Gastroesophageal sphincter (tissue), 4 donors: ENCODE data around the gene FADS6. TPM values are rescaled to one million over a fixed set of nuclear protein-coding genes. Genes with fewer than 3 reads are reported as not detected.
A peak's percentile ranks its signal among the peaks of the same experiment; 100 is the strongest.

Experiments used
- ATAC-seq: fragments of 150-250 bp; one replicate; pipeline ENCODE4 v1.9.1; 2016; ENCODE audit warnings: mild to moderate bottlenecking, moderate library complexity
- H3K27ac ChIP-seq, 4 donors: fragments of 200-600 bp; sonication (generic) in 3 of 4; 1 replicate in 3 of 4; 2 replicates in 1 of 4; pipeline ENCODE4 v1.5.1; 2016 to 2019
- H3K27me3 ChIP-seq: fragments of 200-600 bp; sonication (generic); one replicate; pipeline ENCODE4 v1.5.1; 2019
- H3K36me3 ChIP-seq, 2 donors: fragments of 200-600 bp; sonication (generic); one replicate each; pipeline ENCODE4 v1.5.1; 2019; ENCODE audit warnings: control low read depth in 1 of 2
- H3K4me1 ChIP-seq, 3 donors: fragments of 200-600 bp; sonication (generic); 1 replicate in 2 of 3; 2 replicates in 1 of 3; pipeline ENCODE4 v1.5.1; 2016 to 2019; ENCODE audit warnings: control low read depth in 2 of 3
- H3K4me3 ChIP-seq, 2 donors: fragments of 200-600 bp; sonication (generic); one replicate each; pipeline ENCODE4 v1.5.1; 2019; ENCODE audit warnings: mild to moderate bottlenecking in 1 of 2, moderate library complexity in 1 of 2
- H3K9me3 ChIP-seq, 3 donors: fragments of 200-600 bp; sonication (generic); one replicate each; pipeline ENCODE4 v1.5.1; 2017 to 2019; ENCODE audit warnings: control low read depth in 2 of 3
- CTCF ChIP-seq, 4 experiments: fragments of 200-600 bp in 2 of 4; fragments of 450-650 bp in 2 of 4; sonication (generic) in 1 of 4; IDR thresholded peaks; one replicate each; pipeline ENCODE4 v1.5.1; 2017 to 2019; ENCODE audit warnings: antibody characterized with exemption in 4 of 4, mild to moderate bottlenecking in 2 of 4, moderate library complexity in 2 of 4
- EP300 ChIP-seq: sonication (generic); formaldehyde crosslinking; IDR thresholded peaks from one replicate; pipeline ENCODE4 v1.6.1; 2017; ENCODE audit warnings: antibody characterized with exemption, mild to moderate bottlenecking
- POLR2A ChIP-seq, 2 donors: fragments of 450-650 bp; IDR thresholded peaks; one replicate each; pipeline ENCODE4 v1.6.1; 2017; ENCODE audit warnings: antibody characterized with exemption in 2 of 2, mild to moderate bottlenecking in 2 of 2, moderate library complexity in 1 of 2
- POLR2AphosphoS5 ChIP-seq: sonication (generic); formaldehyde crosslinking; IDR thresholded peaks from one replicate; pipeline ENCODE4 v1.6.1; 2017; ENCODE audit warnings: antibody characterized with exemption
- WGBS, 2 donors: methylation state at CpG; one replicate each; pipeline ENCODE4 v1.1.5; 2018; ENCODE audit warnings: low coverage in 1 of 2; 5-methylcytosine and 5-hydroxymethylcytosine counted together
- total RNA-seq, 4 donors: library from RNA; depleted of rRNA; stranded (reverse); fragments of >200 nt; gene quantifications; one replicate each; pipeline ENCODE4 v1.1.0, GENCODE V29; 2016

The FADS6 gene
- total RNA-seq, 4 donors from 2014 or later = 0.37 TPM; not detected in 3

- H3K27me3 ChIP-seq = peaks cover 23% of the 10 kb centered on the region
- no peaks in the 10 kb centered on the region for H3K36me3 ChIP-seq
- no peaks in the 10 kb centered on the region for H3K9me3 ChIP-seq
- ATAC-seq = no peak
- H3K4me1 ChIP-seq = peaks cover 0 to 25% (median 12%) of the 10 kb centered on the region in 3 donors
- H3K4me3 ChIP-seq = no peak overlapping the region
- 17 to 23% methylated on average over 2 to 3 of the region's 5 CpGs for WGBS, 2 donors
- no peak for TF ChIP-seq EP300
- no peak overlapping the region for H3K27ac ChIP-seq
Observed at GRCh38 chr17:74875155-74875976, 18.1 kb downstream of the FADS6 start.

- Histone ChIP-seq H3K4me3 (no peak overlapping the region), H3K4me1 (peaks cover 0 to 25% (median 12%) of the 10 kb centered on the region in 3 donors), H3K36me3 (no peaks in the 10 kb centered on the region), H3K9me3 (no peaks in the 10 kb centered on the region), H3K27ac (no peak overlapping the region), H3K27me3 (peaks cover 18% of the 10 kb centered on the region)
- ATAC-seq = no peak
- TF ChIP-seq POLR2A (IDR thresholded peaks at IDR 0.05) = no peak
- no peak for TF ChIP-seq CTCF (IDR thresholded peaks at IDR 0.05)
- no peak for TF ChIP-seq EP300
- no peak for TF ChIP-seq POLR2AphosphoS5
- WGBS, 2 donors = 98 to 100% methylated on average over 2 to 5 of the region's 5 CpGs
Observed at GRCh38 chr17:74874615-74875037, 18.8 kb downstream of the FADS6 start.

- WGBS, 2 donors = 10 to 20% methylated on average over 3 of the region's 6 CpGs
- no peak for ATAC-seq
- Histone ChIP-seq H3K36me3 (no peaks in the 10 kb centered on the region), H3K4me3 (peak overlapping the region; percentile 60), H3K4me1 (peaks cover 0 to 25% (median 12%) of the 10 kb centered on the region in 3 donors), H3K9me3 (no peaks in the 10 kb centered on the region), H3K27ac (peak overlapping the region; percentile 88 to 95 (median 90)), H3K27me3 (peaks cover 12% of the 10 kb centered on the region)
- no peak for TF ChIP-seq CTCF (IDR thresholded peaks at IDR 0.05)
Observed at GRCh38 chr17:74873874-74874614, 19.4 kb downstream of the FADS6 start.

GRCh38 chr17:74873037-74873873 lies 20.2 kb downstream of the FADS6 start:
- Histone ChIP-seq H3K27ac (peak overlapping the region; percentile 88 to 95 (median 90)), H3K4me1 (peaks cover 0 to 25% (median 12%) of the 10 kb centered on the region in 3 donors), H3K4me3 (peak overlapping the region; percentile 60), H3K27me3 (peaks cover 11% of the 10 kb centered on the region), H3K36me3 (no peaks in the 10 kb centered on the region), H3K9me3 (no peaks in the 10 kb centered on the region)
- WGBS, 2 donors = 0% methylated on average over 10 to 11 of the region's 55 CpGs
- ATAC-seq = peak; percentile 98
- TF ChIP-seq CTCF (IDR thresholded peaks at IDR 0.05) (no peak), EP300 (no peak), POLR2AphosphoS5 (peak; percentile 98), POLR2A (IDR thresholded peaks at IDR 0.05) (peak; percentile 96 to 97)
